Stimulated activated CD8-positive, alpha-beta memory T cell treated with anti-CD3 and anti-CD28 coated beads, Interleukin-7, amount 100 ng/mL, for 1 hour (primary cell): ENCODE results near the gene OAS3.

Experiments used
- DNase-seq, 2 donors: peaks; one replicate each; pipeline ENCODE4 v3.0.0-alpha.2; 2020; ENCODE audit warnings: low read depth in 2 of 2

OAS3 gene

GRCh38 chr12:113014565-113014964, 76.3 kb downstream of the OAS3 start:
- DNase-seq, result no peak

- no peak for DNase-seq
These were observed 78.5 kb downstream of the OAS3 start for GRCh38 chr12:113016796-113017195.

GRCh38 chr12:113019025-113019424, 80.8 kb downstream of the OAS3 start:
- DNase-seq, result no peak

- DNase-seq, result no peak
These were observed 83.2 kb downstream of the OAS3 start for GRCh38 chr12:113021500-113021899.
